Thymus (tissue), 11 donors: ENCODE measurements around the gene RASGRP3. TPM values are rescaled to one million over a fixed set of nuclear protein-coding genes. Genes with fewer than 3 reads are reported as not detected.
A peak's percentile ranks its signal among the peaks of the same experiment; 100 is the strongest.

ENCODE experiments used
- DNase-seq, 9 donors: peaks; one replicate each; pipeline ENCODE4 v3.0.0-alpha.2; 2013; ENCODE audit warnings: low spot score in 9 of 9, low read depth in 6 of 9, missing footprints in 1 of 9
- H3K27ac ChIP-seq, 2 donors: one replicate each; pipeline ENCODE4 v1.5.1; 2013; ENCODE audit warnings: control low read depth in 1 of 2, low read depth in 1 of 2, low read length in 1 of 2, mild to moderate bottlenecking in 1 of 2, moderate library complexity in 1 of 2
- H3K27me3 ChIP-seq, 2 donors: one replicate each; pipeline ENCODE4 v1.5.1; 2013; ENCODE audit warnings: low read length in 1 of 2; ENCODE audit not compliant: control insufficient read depth in 2 of 2, insufficient read depth in 1 of 2
- H3K36me3 ChIP-seq, 2 donors: one replicate each; pipeline ENCODE4 v1.5.1; 2013; ENCODE audit warnings: low read length in 1 of 2, mild to moderate bottlenecking in 1 of 2, moderate library complexity in 1 of 2; ENCODE audit not compliant: control insufficient read depth in 2 of 2, insufficient read depth in 2 of 2
- H3K4me1 ChIP-seq, 2 donors: one replicate each; pipeline ENCODE4 v1.5.1; 2013; ENCODE audit warnings: low read length in 2 of 2; ENCODE audit not compliant: control insufficient read depth in 2 of 2, insufficient read depth in 2 of 2
- H3K4me3 ChIP-seq, 2 donors: one replicate each; pipeline ENCODE4 v1.5.1; 2013; ENCODE audit warnings: low read length in 2 of 2, control low read depth in 1 of 2, mild to moderate bottlenecking in 1 of 2
- H3K9me3 ChIP-seq, 2 donors: one replicate each; pipeline ENCODE4 v1.5.1; 2013; ENCODE audit warnings: low read length in 1 of 2, mild to moderate bottlenecking in 1 of 2; ENCODE audit not compliant: control insufficient read depth in 2 of 2, insufficient read depth in 1 of 2
- WGBS: extraction: QIAGEN DNeasy Blood & Tissue Kit; methylation state at CpG from one replicate; pipeline ENCODE4 v1.1.7; 2013; 5-methylcytosine and 5-hydroxymethylcytosine counted together
- polyA plus RNA-seq: library from polyadenylated mRNA; stranded (reverse); fragments of 200-250 nt; gene quantifications from one replicate; pipeline ENCODE4 v1.2.3, GENCODE V29; 2013
- total RNA-seq: library from RNA; stranded (reverse); fragments of 120-200 nt; gene quantifications from one replicate; pipeline ENCODE4 v1.2.4, GENCODE V29; 2013
- donor health status: healthy.

Gene RASGRP3
- total and polyA plus RNA-seq, 2 donors, result 6.5 to 8.2 TPM

DNA sequence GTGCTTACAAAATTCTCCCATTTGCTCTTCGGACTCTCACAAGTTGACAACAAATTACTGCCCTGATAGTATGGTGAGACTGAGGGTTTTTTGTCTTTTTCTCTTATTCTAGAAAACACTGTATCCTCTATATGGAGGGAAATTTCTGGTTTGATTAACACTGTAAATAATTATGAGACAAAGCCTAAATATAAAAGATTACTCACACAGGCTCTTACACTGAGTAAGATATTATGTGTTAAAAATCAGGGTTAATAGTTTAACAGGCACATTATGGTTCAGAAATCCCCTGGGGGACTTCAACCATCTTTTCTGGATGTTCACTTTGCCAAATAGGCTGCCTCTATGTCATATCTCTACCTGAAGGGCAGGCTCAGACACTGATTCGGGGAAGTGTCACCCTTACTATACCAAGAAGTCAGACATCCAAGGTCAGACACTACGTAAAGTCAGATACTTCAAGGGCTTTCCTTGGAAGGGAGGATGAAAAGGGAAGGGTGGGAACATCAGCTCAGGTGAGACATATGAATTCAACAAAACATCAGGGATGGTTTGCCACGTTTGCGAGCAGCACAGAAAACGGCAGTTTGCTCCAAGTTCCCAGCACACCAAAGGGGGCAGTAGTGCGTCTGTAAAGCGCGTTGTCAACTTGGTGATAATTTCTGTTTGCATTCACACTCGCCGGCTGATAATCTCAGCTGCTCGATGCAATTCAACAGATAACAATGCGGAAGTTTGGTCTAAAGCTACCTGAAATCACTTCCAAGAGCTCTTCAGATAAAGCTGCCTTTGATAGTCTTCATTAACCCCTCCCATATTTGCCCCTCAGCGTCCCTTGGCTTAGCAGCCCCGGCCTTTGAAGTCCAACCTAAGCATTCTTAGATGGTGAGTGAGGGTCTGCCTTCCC, 972 bp upstream of the RASGRP3 start:
- peak; percentile 69 to 94 (median 80) for DNase-seq
- peak overlapping the region; percentile 97 for H3K27ac ChIP-seq
- WGBS, result 12% methylated on average over 15 of the region's 15 CpGs

GRCh38 chr2:33476793-33477190, 343 bp downstream of the RASGRP3 start:
- Histone ChIP-seq H3K4me3 (peak overlapping the region; percentile 58 to 64), H3K36me3 (no peaks in the 10 kb centered on the region), H3K27ac (peak overlapping the region; percentile 97), H3K9me3 (no peaks in the 10 kb centered on the region), H3K4me1 (peaks cover 5 to 10% of the 10 kb centered on the region in 2 donors), H3K27me3 (no peaks in the 10 kb centered on the region)
- WGBS, result 3% methylated on average over 4 of the region's 4 CpGs
- DNase-seq, result peak in 1 of 9 donors; percentile 34

More for the DNA sequence above, 972 bp upstream of the RASGRP3 start:
- H3K4me3 ChIP-seq, result peak overlapping the region; percentile 58 to 64
- H3K27me3 ChIP-seq, result no peaks in the 10 kb centered on the region
- peaks cover 5 to 10% of the 10 kb centered on the region in 2 donors for H3K4me1 ChIP-seq
- H3K36me3 ChIP-seq, result no peaks in the 10 kb centered on the region
- no peaks in the 10 kb centered on the region for H3K9me3 ChIP-seq

DNA sequence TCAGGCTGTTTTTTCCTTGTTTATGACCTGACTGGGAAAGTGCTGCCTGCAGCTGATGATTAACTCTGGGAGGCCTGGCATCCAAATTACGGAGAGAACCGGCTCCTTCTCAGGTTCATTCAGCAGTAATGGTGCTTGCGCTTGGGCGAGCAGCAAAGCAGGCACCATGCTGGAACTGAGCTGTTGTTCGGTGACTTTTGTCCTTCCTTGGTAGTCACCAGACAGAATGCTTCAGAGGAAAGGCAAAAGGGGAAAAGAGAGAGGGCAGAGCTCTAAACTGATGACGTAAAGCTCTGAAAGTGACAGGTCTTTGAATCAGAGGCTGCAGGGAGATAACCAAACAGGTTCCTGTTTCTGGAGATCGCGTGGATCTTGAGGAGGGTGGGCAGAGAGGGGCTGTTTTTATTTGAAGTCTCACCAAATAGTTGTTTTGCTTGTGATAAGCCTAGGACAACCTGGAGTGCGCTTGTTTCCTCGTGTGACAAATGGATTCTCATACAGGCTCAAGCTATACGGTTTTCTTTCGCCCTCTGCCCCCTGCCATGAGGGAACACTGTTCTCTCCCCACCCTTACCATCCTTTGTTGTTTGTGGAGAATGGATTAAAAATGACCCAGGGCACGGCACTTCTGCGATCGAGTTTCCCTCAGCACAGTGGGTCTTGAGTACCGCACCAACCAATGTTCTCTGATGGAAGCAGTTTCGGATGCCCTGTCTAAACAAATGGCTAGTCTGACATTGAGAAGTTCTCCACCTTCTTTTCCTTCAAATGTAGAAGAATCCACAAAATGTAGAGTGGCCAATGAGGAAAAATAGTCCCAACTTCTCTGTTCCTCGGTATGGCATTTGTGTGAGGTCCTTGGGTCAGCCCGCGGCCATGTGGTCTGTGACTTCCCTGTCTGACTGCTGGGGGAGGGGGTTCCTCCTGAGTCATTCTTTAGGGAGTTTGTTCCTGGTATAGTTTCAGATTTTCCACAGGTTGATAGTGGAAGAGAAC, 1.3 kb downstream of the RASGRP3 start:
- Histone ChIP-seq H3K36me3 (no peaks in the 10 kb centered on the region), H3K27me3 (no peaks in the 10 kb centered on the region), H3K9me3 (no peaks in the 10 kb centered on the region), H3K27ac (peak overlapping the region; percentile 36 to 97), H3K4me1 (peaks cover 5 to 10% of the 10 kb centered on the region in 2 donors), H3K4me3 (peak overlapping the region; percentile 21 to 64)
- 67% methylated on average over 20 of the region's 20 CpGs for WGBS
- DNase-seq, result peak in 1 of 9 donors; percentile 47

- Histone ChIP-seq H3K27ac (no peak overlapping the region), H3K4me3 (no peak overlapping the region), H3K36me3 (no peaks in the 10 kb centered on the region), H3K27me3 (no peaks in the 10 kb centered on the region), H3K4me1 (peaks cover 5 to 10% of the 10 kb centered on the region in 2 donors), H3K9me3 (no peaks in the 10 kb centered on the region)
- 91% methylated on average over 9 of the region's 9 CpGs for WGBS
- no peak for DNase-seq
Observed at GRCh38 chr2:33478968-33479731, 2.7 kb downstream of the RASGRP3 start.

DNA sequence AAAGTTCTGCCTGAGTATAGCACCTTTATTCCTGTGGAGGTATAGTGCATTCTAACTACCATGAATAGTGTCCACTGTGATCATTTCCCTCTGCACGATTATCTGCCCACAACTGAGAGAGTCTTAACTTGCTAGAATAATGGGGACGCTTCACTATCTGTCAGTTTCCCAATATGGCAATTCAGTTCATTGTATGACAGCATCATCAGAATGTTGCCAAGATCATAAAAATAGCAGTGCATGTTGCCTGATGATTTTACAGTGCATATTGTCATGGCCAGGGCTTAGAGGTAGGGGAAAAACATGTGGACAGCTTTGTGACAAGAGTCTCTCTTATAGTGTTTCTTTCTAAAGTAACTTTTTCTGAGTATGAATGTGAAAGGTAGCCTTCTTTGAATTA, 6.1 kb downstream of the RASGRP3 start:
- H3K9me3 ChIP-seq, result no peaks in the 10 kb centered on the region
- DNase-seq, result no peak
- H3K27ac ChIP-seq, result no peak overlapping the region
- WGBS, result 96% methylated on average over 2 of the region's 2 CpGs
- H3K27me3 ChIP-seq, result no peaks in the 10 kb centered on the region
- H3K4me1 ChIP-seq, result peaks cover 2 to 6% of the 10 kb centered on the region in 2 donors
- H3K4me3 ChIP-seq, result no peak overlapping the region
- H3K36me3 ChIP-seq, result no peaks in the 10 kb centered on the region

DNA sequence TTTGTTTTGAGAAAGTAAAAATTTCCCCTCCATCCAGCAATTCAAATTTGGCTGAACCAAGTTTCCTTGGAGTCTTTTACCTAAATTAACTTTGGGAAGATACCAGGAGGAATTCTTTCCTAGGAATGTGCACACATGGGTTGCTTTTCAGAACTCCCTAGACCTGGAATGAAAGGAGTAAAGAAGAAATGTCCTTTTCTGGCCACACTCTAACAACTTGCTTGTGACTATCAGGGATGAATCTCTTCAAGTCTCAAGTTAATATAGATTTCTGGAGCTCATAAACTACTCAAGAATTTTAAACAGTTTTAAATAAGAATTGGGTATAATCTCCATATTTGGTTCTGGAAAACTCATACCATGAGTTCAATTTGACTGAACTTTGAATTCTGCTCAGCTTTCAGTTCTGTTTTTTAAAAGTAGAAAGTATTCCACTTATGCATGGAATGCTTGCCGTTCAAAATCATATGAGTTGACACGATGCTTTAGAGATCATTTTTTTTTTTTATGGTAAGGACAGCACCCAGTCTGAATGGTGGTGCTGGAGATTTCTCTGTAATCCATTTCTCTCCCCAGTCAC, 7.7 kb downstream of the RASGRP3 start:
- no peaks in the 10 kb centered on the region for H3K36me3 ChIP-seq
- peak overlapping the region; percentile 35 to 52 for H3K27ac ChIP-seq
- H3K27me3 ChIP-seq, result no peaks in the 10 kb centered on the region
- WGBS, result 88% methylated on average over 2 of the region's 2 CpGs
- H3K4me3 ChIP-seq, result no peak overlapping the region
- no peaks in the 10 kb centered on the region for H3K9me3 ChIP-seq
- DNase-seq, result no peak
- no peaks in the 10 kb centered on the region for H3K4me1 ChIP-seq

DNA sequence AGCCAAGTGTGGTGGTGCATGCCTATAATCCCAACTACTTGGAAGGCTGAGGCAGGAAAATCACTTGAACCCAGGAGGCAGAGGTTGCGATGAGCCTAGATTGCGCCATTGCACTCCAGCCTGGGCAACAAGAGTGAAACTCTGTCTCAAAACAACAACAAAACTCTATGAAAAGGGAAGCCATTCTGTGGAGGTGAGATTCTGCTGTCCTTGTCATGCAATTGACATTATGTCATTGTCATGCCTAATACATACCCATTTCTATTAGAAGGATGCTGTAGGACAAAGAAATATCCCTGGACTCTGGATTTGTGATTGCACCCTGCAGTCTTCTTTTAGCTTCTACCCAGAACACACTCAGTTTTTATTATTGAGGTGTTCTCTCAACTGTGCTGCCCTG, 8.6 kb downstream of the RASGRP3 start:
- H3K27me3 ChIP-seq, result no peaks in the 10 kb centered on the region
- peak overlapping the region in 1 of 2 donors; percentile 40 for H3K27ac ChIP-seq
- H3K4me1 ChIP-seq, result no peaks in the 10 kb centered on the region
- 96% methylated on average over 2 of the region's 2 CpGs for WGBS
- no peak overlapping the region for H3K4me3 ChIP-seq
- H3K36me3 ChIP-seq, result no peaks in the 10 kb centered on the region
- DNase-seq, result no peak
- no peaks in the 10 kb centered on the region for H3K9me3 ChIP-seq

DNA sequence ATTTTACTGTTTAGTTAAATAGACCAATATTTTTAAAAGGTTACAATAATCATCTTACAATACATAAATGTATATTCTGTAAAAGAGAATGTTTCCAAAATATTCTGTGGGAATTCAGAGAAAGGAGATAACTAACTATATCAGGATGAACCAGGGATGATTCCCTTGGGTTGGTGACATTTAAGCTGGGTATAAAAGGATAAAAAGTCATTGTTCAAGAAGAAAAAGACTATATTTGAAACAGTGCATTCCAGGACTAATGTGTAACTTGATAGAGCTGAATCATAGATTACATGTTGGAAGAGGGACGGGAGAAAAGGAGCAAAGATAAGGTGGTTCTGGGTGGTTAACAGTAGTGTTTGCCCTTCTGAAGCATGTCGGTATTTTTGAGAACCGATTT, 10.1 kb downstream of the RASGRP3 start:
- WGBS, result over 99% methylated on average over 3 of the region's 3 CpGs
- Histone ChIP-seq H3K27me3 (no peaks in the 10 kb centered on the region), H3K36me3 (no peaks in the 10 kb centered on the region), H3K9me3 (no peaks in the 10 kb centered on the region), H3K4me1 (no peaks in the 10 kb centered on the region), H3K27ac (no peak overlapping the region), H3K4me3 (no peak overlapping the region)
- DNase-seq, result no peak
